HG02852 (cell line): ENCODE data around the gene VAMP3.
"Not testable (repeated sequence)": the region's sequence is repeated elsewhere in the genome, so short reads cannot be mapped to it uniquely, and the experiment has no call there.

ENCODE experiments used
- ATAC-seq: cut with Tn5 transposase; IDR thresholded peaks from one replicate; pipeline ENCODE4 v1.9.1; 2021; ENCODE audit warnings: mild to moderate bottlenecking, moderate library complexity; ENCODE audit not compliant: unreplicated experiment

Gene VAMP3

DNA sequence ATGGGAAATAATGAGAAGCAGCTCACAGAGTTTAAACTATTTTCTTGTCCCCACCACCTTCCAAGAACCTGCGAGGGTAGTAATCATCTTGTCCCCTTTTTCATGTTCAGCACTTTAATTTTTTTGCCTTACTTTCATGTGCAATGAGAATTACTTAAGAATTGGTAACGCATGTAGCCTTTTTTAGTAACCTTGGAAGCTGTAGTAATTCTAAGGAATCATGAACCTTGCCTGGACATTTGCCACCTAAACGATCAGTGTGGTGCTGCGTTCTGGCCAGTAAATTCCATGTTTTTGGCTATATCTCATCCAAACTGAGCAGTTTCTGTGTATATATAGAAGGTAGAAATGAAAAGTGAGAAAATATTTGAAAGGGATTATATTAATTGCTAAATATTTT is 3.9 kb upstream of the VAMP3 start:
- ATAC-seq: no peak

DNA sequence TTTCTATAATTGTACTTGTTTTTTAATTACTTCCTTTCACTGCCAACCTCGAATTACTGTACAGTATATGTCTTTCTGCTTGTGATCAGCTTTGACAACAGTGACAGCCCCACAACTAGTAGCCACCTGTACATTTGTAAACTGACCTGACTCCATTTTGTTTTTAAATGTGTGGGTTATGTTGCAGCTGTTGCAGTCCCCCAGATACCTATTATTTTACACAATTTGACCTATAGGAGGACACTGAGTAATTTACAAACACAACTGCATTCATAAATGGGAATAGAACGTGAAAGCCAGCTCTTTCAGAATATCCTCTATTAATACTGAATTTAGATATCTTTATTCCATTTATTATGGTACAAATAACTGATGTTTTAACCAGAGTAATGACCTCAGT is 2.5 kb upstream of the VAMP3 start:
- ATAC-seq: no peak

DNA sequence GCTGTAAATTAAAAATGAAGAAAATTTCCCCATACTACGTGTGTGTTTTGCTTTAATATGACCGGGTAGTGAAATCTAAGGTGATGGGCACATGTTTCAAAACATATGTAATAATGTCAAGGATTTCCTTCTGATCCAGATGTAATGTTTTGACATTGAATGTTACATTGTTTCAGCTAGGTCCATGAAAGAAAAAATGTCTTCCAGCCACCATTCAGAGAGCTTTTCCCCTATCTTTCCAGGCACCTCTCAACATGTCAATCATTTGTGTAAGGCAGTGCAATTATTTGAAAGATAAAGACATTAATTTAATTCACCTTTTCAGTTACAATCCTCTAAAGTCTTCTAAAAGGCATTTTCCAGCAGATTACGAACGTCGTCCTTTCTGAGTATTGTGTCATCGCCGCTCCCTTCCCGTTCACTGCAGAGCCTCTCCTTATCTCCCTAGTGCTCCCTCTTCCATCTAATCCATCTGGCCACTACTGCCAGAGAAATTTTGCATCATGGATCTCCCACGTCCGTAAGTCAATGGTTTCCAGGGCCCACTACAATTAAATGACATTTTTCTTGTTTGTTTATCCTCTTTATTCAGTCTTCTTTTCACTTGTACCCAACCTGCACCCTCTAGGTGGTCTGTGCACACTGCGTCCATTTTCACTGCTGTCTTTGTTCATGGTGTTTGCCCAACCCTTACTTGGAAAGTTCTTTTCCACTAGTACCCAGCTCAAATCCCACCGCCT is 1.3 kb upstream of the VAMP3 start:
- ATAC-seq: no peak

DNA sequence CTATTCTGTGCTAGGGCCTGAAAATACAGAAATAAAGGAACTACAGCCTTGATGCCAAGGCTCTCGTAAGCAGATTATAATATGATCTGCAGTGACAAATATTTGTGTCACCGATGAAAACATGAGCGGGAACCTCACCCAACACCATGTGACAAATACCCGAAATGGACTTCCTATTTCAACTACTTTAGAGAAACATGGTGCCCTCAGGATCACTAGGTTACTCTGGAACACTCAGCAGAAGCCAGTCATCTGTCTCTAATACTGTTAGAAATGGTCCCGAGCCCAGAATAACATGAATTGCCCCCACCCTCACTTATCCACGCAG is 463 bp upstream of the VAMP3 start:
- ATAC-seq: peak; percentile 9

DNA sequence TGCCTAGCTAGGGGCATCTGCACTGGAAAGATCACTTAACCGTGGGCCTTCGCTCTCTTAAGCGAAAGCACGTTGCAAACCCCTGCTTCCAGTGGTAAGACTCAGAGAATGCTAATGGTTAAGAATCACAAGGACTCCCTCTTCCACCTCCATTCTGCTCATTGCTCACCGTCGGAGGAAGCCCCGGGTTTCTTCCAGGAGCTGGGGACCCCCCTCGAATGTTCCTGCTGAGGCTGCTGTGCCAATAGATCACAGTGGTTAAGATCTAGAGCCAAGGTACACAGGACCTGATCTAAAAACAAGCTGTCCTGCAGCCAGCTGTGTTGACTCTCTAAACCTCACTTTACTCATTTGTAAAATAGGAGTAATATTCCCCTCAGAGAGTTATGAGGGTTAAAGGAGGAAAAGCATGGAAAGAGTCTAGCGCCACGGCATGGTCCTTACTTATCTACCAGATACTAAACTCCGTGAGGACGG is 765 bp downstream of the VAMP3 start:
- no peak for ATAC-seq

DNA sequence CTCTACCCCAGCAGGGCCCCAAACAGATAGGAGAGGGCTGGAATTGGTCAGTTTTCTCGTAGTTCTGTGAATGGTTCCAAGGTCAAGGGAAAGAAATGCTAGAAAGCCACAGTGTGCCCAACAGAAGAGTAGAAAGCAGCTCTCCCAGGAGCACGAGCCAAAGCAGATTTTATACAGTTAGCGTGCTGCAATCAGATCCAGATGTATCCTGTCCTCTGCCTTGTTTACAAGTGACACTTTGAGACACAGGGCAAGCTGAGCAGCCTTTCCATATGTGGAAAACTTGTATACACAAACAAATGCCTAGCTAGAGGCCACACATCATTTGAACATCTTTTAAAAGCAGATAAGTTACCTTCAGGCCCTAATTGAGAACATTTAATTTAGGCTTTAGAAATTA is 6.5 kb downstream of the VAMP3 start:
- ATAC-seq: no peak

DNA sequence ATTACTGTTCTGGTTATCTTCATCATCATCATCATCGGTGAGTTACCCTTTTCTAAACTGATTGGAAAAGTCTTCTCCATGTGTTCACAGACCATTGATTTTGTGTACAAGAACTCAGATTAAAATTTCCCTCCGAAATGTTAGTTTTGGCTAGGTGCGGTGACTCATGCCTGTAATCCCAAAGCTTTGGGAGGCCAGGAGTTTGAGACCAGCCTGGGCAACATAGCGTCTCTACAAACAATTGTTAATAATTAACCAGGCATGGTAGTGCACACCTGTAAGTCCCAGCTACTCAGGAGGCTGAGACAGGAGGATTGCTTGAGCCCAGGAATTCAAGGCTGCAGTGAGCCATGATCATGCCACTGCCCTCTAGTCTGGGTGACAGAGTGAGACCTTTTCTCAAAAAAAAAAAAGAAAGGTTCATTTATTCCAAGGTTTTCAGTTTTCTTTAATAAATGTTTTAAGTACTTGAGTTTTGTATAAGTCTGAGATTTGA is 7.1 kb downstream of the VAMP3 start:
- no peak for ATAC-seq

DNA sequence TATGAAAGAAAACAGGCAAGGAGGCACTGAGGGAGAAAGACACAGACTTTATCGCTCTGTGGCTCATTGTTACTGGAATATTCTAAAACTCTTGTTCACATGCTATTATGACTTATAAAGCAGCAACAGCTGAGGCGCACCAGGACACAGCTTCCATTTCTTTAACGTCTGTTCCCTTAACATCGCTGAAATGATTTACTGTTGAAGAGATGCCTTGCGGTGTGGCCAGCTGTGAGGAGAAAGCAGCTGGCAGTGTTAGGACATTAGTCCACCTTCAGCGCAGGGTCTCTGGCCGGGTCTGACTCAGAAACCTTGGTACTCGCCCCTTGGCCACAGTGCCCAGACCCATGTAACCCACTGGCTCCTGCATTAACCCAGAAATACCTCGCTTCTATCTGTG is 9.9 kb downstream of the VAMP3 start:
- ATAC-seq: no peak

DNA sequence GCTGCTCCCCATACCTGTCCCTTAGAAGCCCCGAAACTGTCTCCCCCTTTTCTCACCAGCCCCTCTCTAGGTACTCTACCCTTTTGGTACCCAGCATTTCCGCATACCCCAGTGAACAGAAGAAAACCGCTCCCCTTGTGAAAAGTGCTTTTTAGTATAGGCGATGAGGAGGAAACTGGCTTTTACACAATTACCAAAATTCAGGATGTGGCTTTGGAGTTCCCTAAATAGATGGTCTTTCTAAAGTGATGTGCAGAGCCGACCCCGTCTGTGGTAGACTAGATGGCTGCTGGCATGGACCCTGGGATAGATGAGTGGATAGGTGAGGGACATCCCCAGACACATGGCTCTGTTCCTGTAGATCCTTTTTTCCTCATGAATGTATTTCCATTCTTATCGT is 10.4 kb downstream of the VAMP3 start:
- ATAC-seq: no peak

DNA sequence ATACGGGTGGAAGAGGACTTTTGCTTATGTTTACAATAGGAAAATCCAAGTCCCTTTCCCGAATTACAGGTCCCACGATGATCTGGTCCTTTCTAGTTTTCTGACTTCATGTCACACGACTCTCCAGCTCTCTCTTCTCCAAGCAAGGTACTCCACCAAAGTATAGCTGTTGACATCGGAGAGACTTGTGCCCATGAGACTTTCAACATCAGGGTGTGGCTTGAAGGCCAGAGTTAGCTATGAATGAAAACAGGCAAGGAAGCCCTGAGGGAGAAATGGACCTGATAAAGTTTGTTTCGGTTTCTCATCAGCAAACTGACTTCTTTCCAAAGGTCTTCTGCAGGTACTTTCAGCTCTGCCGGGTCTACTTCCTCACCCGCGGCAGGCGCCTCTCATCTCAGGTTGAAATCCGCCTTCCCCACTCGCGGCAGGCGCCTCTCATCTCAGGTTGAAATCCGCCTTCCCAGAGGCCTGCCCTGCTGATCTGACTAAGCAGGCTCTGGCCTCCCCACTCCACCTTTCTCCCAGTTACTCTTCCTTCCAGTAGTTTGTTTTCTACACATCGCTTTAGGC is 10.9 kb downstream of the VAMP3 start:
- no peak for ATAC-seq

DNA sequence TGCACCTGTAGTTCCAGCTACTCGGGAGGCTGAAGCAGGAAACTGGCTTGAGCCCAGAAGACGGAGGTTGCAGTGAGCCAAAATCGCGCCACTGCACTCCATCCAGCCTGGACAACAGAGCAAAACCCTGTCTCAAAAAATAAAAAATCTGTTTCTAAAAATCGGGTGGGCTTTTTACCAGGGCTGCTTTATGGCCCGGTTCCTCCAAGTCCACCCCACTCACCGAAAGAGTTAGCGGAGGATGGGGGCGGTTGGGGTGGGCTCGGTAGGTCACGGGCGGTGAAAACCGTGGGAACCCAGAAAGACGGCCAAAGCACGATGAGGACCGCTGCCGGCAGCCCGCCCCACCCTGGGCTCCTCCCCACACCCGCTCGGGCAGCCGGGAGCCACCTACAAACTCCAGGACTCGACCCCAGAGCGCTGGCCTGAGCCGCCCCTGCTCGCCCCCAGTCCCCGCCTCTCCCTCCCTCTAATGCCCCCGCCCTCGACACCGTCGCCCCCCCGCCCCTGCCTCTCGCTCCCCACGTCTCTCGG is 12.1 kb downstream of the VAMP3 start:
- ATAC-seq: no peak

DNA sequence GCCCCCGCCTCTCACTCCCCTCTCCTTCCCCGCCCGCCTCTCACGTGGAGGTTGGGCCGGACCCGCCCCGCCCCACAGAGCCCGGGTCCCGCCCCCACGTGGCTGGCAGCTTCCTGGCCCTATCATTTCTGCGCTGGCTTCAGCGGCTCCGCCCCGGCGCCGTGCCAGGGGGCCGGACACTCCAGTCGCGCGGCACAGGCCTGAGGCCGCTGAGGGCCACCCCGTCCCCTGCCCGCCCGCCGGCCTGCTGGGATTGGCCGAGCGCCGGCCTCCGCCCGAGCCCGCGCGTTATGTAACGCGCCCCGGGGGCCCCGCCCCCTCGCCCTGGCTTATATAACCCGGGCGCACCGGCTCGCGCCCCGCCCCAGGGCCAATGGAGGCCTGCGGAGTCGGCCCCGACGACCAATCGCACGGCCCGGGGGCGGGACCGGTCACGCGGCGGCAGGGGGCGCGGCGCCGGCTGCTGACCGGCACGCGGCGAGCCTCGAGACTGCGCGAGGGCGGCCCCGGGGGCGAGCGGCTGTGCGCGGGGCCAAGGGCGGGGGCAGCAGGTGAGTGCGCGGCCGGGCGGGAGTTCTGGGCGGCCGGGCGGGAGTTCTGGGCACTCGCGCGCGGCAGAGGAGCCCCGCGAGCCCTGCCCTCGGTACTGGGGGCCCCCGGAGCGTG is 12.9 kb downstream of the VAMP3 start, which contains the start of gene PER3:
TSS of gene PER3 (plus strand) at position 466 of the 666 bp plus-strand sequence. CDS start 587 bp downstream, outside the sequence.
- ATAC-seq: peak; percentile 95

DNA sequence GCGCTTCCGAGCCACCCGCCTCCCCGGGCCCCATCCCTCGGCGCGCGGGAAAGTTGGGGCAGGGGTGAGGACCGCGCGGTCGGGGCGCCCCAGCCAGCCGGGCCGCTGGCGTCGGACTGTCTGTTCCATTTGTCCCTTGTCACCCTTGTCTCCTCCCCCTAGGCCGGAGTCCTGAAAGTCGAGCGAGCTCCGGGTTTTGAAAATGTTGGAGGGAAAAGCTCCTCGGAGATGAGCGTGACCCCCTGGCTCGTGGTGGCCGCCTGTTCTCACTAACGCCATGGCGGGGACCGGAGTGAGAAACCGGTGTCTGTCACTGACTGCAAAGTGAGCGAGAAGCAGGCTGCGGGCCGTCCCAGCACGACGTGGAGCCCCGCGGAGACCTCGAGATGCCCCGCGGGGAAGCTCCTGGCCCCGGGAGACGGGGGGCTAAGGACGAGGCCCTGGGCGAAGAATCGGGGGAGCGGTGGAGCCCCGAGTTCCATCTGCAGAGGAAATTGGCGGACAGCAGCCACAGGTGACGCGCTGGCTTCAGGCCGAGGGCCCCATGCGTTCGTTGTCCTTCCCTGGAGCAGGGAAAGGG is 13.5 kb downstream of the VAMP3 start:
- ATAC-seq: no peak

DNA sequence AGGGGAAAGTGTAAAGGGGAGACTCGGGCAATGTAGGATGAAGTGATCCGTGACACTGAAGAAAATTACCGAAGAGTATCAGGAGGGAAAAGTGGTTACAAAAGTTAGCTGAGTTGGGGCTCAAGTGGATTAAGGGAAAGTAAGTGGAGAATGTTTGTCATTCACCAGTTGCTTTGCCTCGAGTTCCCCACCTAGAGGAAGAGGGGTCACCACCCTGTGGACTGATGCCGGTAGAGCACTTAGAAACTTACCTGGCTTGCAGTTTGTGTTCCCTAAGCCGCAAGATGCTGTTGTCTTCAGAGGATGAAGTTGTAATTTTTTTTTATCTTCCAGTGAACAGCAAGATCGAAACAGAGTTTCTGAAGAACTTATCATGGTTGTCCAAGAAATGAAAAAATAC is 14.0 kb downstream of the VAMP3 start:
- ATAC-seq: no peak

DNA sequence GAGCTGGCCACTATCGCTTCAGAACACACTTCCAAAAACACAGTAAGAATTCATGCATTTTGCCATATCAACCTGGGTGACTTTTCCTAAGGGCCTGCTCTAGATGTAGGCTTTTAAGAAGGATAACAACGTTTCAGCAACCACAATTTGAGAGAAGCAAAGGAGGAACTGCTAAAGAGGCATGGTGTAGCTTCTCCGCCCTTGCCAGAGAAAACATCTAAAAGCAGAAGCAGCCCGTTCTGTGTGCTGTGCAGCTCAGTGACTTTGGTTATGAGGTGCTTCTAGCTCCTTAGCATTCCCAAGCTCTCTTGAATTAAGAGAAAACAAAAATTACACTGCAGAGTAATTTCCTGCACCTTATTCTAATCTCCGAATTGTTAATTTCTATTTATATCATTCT is 15.7 kb downstream of the VAMP3 start:
- ATAC-seq: no peak

DNA sequence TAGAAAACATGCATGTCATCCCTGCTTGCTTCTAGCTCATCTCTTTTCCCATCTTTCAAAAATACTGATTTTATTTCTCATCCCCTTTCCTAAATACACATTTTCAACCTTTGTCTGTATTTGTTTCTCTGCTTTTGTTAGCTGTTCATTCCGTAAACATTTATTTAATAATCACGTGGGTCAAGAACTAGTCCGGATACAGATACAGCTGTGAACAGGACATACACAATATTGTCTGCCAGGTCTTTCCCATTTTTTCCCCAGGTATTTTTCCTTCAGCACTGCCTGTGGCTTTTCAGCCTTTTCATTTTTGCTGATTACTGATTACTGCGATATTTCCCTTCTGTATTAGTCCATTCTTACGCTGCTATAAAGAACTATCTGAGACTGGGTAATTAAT is 18.7 kb downstream of the VAMP3 start:
- ATAC-seq: no peak

DNA sequence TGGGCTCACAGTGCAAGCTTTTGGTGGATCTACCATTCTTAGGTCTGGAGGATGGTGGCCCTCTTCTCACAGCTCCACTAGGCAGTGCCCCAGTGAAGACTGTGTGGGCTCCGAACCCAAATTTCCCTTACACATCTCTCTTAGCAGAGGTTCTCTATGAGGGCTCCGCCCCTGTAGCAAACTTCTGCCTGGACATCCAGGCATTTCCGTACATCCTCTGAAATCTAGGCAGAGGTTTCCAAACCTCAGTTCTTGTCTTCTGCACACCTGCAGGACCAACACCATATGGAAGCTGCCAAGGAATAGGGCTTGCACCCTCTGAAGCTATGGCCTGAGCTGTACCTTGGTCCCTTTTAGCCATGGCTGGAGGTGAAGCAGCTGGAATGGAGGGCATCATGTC is 19.9 kb downstream of the VAMP3 start:
- ATAC-seq: not testable (repeated sequence)

DNA sequence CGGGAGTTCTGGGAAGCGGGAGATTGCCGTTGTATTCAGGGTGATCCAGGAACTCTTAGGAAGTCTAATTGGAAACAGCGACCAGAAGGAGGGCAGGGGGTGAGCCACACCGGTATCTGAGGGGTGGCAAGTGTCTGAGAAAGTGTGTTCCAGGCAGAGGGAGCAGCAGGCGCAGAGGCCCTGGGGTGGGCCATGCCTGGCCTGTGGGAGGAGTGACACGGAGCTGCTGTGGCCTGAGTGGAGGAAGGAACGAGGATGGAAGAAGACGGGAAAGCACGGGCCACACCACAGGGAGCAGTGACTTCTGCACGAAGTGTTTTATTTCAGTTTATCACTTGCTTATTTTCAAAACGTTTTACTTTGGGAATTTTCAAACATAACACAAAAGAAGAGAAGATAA is 24.3 kb downstream of the VAMP3 start:
- no peak for ATAC-seq

DNA sequence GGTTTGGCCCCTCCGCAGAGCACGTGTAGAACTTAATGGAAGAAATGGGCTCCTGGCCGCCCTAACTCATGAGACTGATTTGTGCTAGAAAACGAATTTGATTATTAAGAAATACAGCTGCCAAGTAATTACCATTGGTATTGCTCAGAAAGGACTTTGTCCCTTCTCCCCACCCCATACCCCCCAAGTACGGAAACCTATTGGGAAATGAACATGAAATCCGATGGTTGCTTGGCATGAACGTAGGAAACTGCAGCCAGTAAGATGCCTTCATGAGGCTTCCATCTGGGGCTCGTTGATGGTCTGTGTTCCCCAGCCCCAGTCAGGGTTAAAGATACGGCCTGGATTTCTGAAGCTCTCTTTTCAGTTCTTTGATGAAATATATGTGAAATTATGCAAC is 34.4 kb downstream of the VAMP3 start:
- no peak for ATAC-seq

DNA sequence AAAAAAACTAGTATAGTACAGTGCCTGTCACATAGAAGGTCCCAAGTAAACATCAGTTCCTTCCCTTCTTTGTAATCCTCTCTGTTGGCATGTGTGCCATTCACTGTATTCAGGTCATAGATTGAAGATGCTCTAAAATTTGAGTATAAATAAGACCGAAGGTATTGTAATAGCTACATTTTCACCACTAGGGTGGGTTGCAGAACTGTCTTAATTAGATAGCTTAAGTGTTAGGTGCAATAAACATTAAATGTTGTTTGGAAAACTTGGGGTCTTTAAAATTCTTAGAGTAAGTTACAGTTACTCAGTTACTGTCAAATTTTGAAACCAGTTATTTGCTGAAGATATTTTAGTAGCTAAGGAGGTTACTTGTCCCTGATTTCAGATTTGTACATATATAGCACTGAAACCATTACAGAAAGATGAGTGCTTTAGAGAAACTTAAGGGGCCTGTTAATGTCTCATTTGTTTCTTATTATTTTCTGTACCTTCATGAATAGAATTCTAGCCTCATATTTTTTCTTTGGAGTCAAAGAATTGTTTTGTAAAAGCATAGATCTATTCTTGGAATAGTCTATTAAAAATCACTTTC is 37.3 kb downstream of the VAMP3 start:
- no peak for ATAC-seq

DNA sequence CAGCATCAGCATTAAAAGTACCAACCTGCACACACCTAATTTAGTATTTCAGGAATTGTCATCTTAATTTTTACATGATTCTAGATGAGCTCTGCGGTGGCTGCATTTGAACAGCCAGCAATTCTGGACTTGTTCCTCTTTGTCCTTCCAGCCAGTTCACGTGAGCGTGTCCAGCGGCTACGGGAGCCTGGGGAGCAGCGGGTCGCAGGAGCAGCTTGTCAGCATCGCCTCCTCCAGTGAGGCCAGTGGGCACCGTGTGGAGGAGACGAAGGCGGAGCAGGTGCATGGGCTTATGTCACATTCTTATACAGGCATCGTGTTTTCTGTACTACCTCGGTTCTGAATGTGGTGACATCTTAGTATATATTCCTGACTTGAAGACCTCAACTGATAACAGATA is 38.6 kb downstream of the VAMP3 start:
- ATAC-seq: no peak
